GM12878 (cell line): Measurements from ENCODE around the gene EHHADH. TPM values are rescaled to one million over a fixed set of nuclear protein-coding genes. Genes with fewer than 3 reads are reported as not detected.

ENCODE experiments used
- ATAC-seq: fragments of 200-7000 bp; cut with Tn5 transposase; 3 replicates; pipeline ENCODE4 v1.9.1; 2020; ENCODE audit warnings: mild to moderate bottlenecking, moderate library complexity
- BruUV-seq: library from RNA; stranded (reverse); fragments of 400-500 nt; replicated peaks from 2 replicates; lab custom pipeline; 2021; lab: Mats Ljungman, UMichigan
- CTCF ChIA-PET: fragments of 300-600 bp; sonication (Branson Sonifier 250); formaldehyde crosslinking; extraction: SDS; loops from one replicate; lab custom pipeline; 2021; ENCODE audit warnings: inconsistent platforms; lab: Yijun Ruan, JAX
- POLR2A ChIA-PET: fragments of 350-600 bp; formaldehyde crosslinking; extraction: SDS; loops from one replicate; lab custom pipeline; 2021; ENCODE audit warnings: inconsistent platforms; lab: Charles Lee
- RAD21 ChIA-PET: fragments of 300-600 bp; sonication (Branson Sonifier 250); formaldehyde crosslinking; loops from one replicate; lab custom pipeline; 2023; ENCODE audit warnings: antibody characterized with exemption; ENCODE audit not compliant: unreplicated experiment; lab: Charles Lee
- SMC1A ChIA-PET: fragments of 300-600 bp; sonication (Branson Sonifier 250); formaldehyde crosslinking; loops from one replicate; lab custom pipeline; 2023; ENCODE audit not compliant: unreplicated experiment, uncharacterized antibody; lab: Charles Lee
- DNase-seq: peaks from one replicate; pipeline ENCODE4 v3.0.0-alpha.2; 2011; ENCODE audit warnings: low read depth, low spot score
- FAIRE-seq: peaks from 3 replicates; lab custom pipeline; 2011; peaks lifted over from hg19 to GRCh38; lab: Jason Lieb, UNC
- H2AFZ ChIP-seq: 2 replicates; pipeline ENCODE4 v1.6.0; 2011; ENCODE audit warnings: low read depth, low read length, control low read depth; ENCODE audit not compliant: control insufficient read depth
- H3K27ac ChIP-seq: 2 replicates; pipeline ENCODE4 v1.5.1; 2011; ENCODE audit warnings: control low read depth; ENCODE audit not compliant: control insufficient read depth, insufficient read depth
- H3K27me3 ChIP-seq, 2 experiments: replicated peaks in 1 of 2; 2 replicates each; pipeline versions ENCODE4 v1.6.0 to v1.6.1; 2011; ENCODE audit warnings: low read length in 1 of 2; ENCODE audit not compliant: control insufficient read depth in 2 of 2, insufficient read depth in 2 of 2
- H3K36me3 ChIP-seq, 2 experiments: 2 replicates each; pipeline ENCODE4 v1.5.1; 2011; ENCODE audit warnings: low read length in 1 of 2; ENCODE audit not compliant: control insufficient read depth in 2 of 2, insufficient read depth in 2 of 2
- H3K4me1 ChIP-seq: 2 replicates; pipeline ENCODE4 v1.6.1; 2011; ENCODE audit warnings: mild to moderate bottlenecking, low read length, moderate library complexity, mixed read lengths; ENCODE audit not compliant: control insufficient read depth, insufficient read depth
- H3K4me2 ChIP-seq: 2 replicates; pipeline ENCODE4 v1.6.0; 2011; ENCODE audit warnings: control low read depth; ENCODE audit not compliant: control insufficient read depth, insufficient read depth
- H3K4me3 ChIP-seq: fragments of 200-600 bp; sonication (generic); 2 replicates; pipeline ENCODE4 v1.5.1; 2016
- H3K79me2 ChIP-seq: 2 replicates; pipeline ENCODE4 v1.6.0; 2011; ENCODE audit warnings: low read length; ENCODE audit not compliant: control insufficient read depth, insufficient read depth
- H3K9ac ChIP-seq: 2 replicates; pipeline ENCODE4 v1.8.0; 2011; ENCODE audit warnings: low read length, control low read depth, mixed read lengths; ENCODE audit not compliant: control insufficient read depth, insufficient read depth
- H3K9me3 ChIP-seq: replicated peaks from 3 replicates; pipeline ENCODE4 v1.5.1; 2011; ENCODE audit warnings: mild to moderate bottlenecking, low read length; ENCODE audit not compliant: control insufficient read depth, insufficient read depth
- H4K20me1 ChIP-seq: 2 replicates; pipeline ENCODE4 v1.6.0; 2011; ENCODE audit not compliant: control insufficient read depth, insufficient read depth
- EGR1 ChIP-seq, 2 experiments: IDR thresholded peaks; 1 replicate in 1 of 2; 2 replicates in 1 of 2; pipeline ENCODE4 v1.6.1; 2011 to 2012; ENCODE audit warnings: low read depth in 2 of 2, low read length in 2 of 2, borderline replicate concordance in 1 of 2, mild to moderate bottlenecking in 1 of 2, moderate library complexity in 1 of 2
- JUND ChIP-seq: IDR thresholded peaks from 2 replicates; pipeline ENCODE4 v1.6.1; 2012; ENCODE audit warnings: low read depth, mild to moderate bottlenecking, low read length, improper control_type of control experiment, moderate library complexity
- LARP7 ChIP-seq: fragments of 450-650 bp; IDR thresholded peaks from 2 replicates; pipeline ENCODE4 v1.6.1; 2017; ENCODE audit warnings: mild to moderate bottlenecking
- POLR2A ChIP-seq: IDR thresholded peaks from 2 replicates; pipeline ENCODE4 v1.6.1; 2011; ENCODE audit warnings: low read depth, mild to moderate bottlenecking, low read length
- PRDM15 ChIP-seq: fragments of 450-650 bp; formaldehyde crosslinking; IDR thresholded peaks from 2 replicates; pipeline ENCODE4 v1.4.0; 2020; ENCODE audit warnings: mild to moderate bottlenecking, moderate library complexity
- SMARCA5 ChIP-seq: fragments of 450-650 bp; IDR thresholded peaks from 2 replicates; pipeline ENCODE4 v1.6.1; 2017; ENCODE audit warnings: mild to moderate bottlenecking
- SRF ChIP-seq, 2 experiments: IDR thresholded peaks; 2 replicates each; pipeline ENCODE4 v1.6.1; 2011; ENCODE audit warnings: low read depth in 2 of 2, low read length in 2 of 2, mild to moderate bottlenecking in 1 of 2, moderate library complexity in 1 of 2
- STAT3 ChIP-seq: IDR thresholded peaks from 2 replicates; pipeline ENCODE4 v1.6.1; 2011; ENCODE audit warnings: low read depth, low read length, improper control_type of control experiment
- ZBED1 ChIP-seq: IDR thresholded peaks from 2 replicates; pipeline ENCODE4 v1.6.1; 2016; ENCODE audit warnings: borderline replicate concordance
- ZNF207 ChIP-seq: fragments of 450-650 bp; IDR thresholded peaks from 2 replicates; pipeline ENCODE4 v1.6.1; 2014; ENCODE audit warnings: antibody characterized with exemption, mild to moderate bottlenecking, borderline replicate concordance
- WGBS: methylation state at CpG from one replicate; pipeline ENCODE4 v1.1.6; 2016; ENCODE audit warnings: low lambda C conversion rate; ENCODE audit not compliant: insufficient replicate concordance, insufficient coverage; ENCODE audit errors: missing lambda C conversion rate; 5-methylcytosine and 5-hydroxymethylcytosine counted together
- in situ Hi-C: fragments of 300-500 bp; cut with MboI; formaldehyde crosslinking; loops from 9 replicates; pipeline ENCODE4 v1.14.3; 2018; ENCODE audit warnings: mixed read lengths
- intact Hi-C: fragments of 100-400 bp; cut with micrococcal nuclease; formaldehyde crosslinking; loops from one replicate; pipeline ENCODE4 v1.14.2; 2022; ENCODE audit not compliant: unreplicated experiment
- polyA plus RNA-seq, 11 experiments: library from polyadenylated mRNA; depleted of rRNA in 4 of 11; unstranded in 6 of 11; stranded (reverse) in 5 of 11; fragments of >200 nt; fragmentation: Nextera tagmentation in 4 of 11; fragmentation: Illumina TruSeq in 1 of 11; extraction: Ambion mirVana in 4 of 11; extraction: Trizol in 1 of 11; gene quantifications; 1 replicate in 1 of 11; 2 replicates in 10 of 11; pipeline versions ENCODE4 v1.2.1 to v1.2.3, GENCODE V29; 2011 to 2016; ENCODE audit warnings: inconsistent platforms in 2 of 11, missing spikeins in 2 of 11, low read depth in 1 of 11
- total RNA-seq, 4 experiments: library from RNA; depleted of rRNA in 3 of 4; stranded (reverse); fragments of >200 nt in 3 of 4; fragmentation: Illumina TruSeq in 1 of 4; extraction: Trizol in 1 of 4; gene quantifications; 2 replicates each; pipeline versions ENCODE4 v1.2.1 to v1.2.3, GENCODE V29; 2013 to 2021

Gene EHHADH
- total and polyA plus RNA-seq, 10 of the 15 experiments (the other 5 are each of a cell fraction or from before 2014, with no cell fraction given), result 0.96 to 8.4 (median 5.3) TPM

GRCh38 chr3:185250653-185251052 lies 3.2 kb downstream of the EHHADH start:
- ChIA-PET RAD21 (no interaction called here), SMC1A (interaction anchor here (0.8 kb wide), 1 partner anchor 366 kb away, joined by 3 read pairs; no protein-coding TSS in a partner anchor), CTCF (interaction anchor here (0.8 to 1.9 kb wide), 4 partner anchors 21 to 57 kb away, joined by 3 to 6 read pairs (median 4); no protein-coding TSS in a partner anchor), POLR2A (no interaction called here)
- no peak overlapping the region for H3K27ac ChIP-seq
- no peak for TF ChIP-seq POLR2A
- TF ChIP-seq ZBED1, result no peak
- TF ChIP-seq STAT3, result no peak
- TF ChIP-seq LARP7, result no peak
- TF ChIP-seq SRF (IDR thresholded peaks at IDR 0.05; ENCODE audit: low read depth in 2 of 2, low read length in 2 of 2), result no peak
- TF ChIP-seq ZNF207, result no peak
- TF ChIP-seq PRDM15 (CRISPR knock-in tag), result no peak
- TF ChIP-seq SMARCA5, result no peak
- no peak for TF ChIP-seq JUND
- TF ChIP-seq EGR1 (IDR thresholded peaks at IDR 0.05; ENCODE audit: borderline replicate concordance in 1 of 2, low read depth in 2 of 2, low read length in 2 of 2), result no peak
- FAIRE-seq, result no peak
- H3K27me3 ChIP-seq, result no peaks in the 10 kb centered on the region
- H2AFZ ChIP-seq, result no peak overlapping the region
- no peak overlapping the region for H3K4me2 ChIP-seq
- no peak overlapping the region for H3K4me3 ChIP-seq
- no peaks in the 10 kb centered on the region for H3K79me2 ChIP-seq
- no peak overlapping the region for H3K9ac ChIP-seq
- H3K9me3 ChIP-seq, result no peaks in the 10 kb centered on the region
- H3K36me3 ChIP-seq, result no peaks in the 10 kb centered on the region
- no peak for ATAC-seq
- H4K20me1 ChIP-seq, result no peaks in the 10 kb centered on the region
- intact Hi-C loops, result no loop called here
- in situ Hi-C loops, result no loop called here
- DNase-seq, result no peak
- BruUV-seq, result no TSS peak
- 0% methylated on average over 1 of the region's 1 CpG for WGBS
- H3K4me1 ChIP-seq, result no peaks in the 10 kb centered on the region
